Hepatocyte (in vitro differentiated cells): ENCODE measurements around the gene MRPL37.

ENCODE experiments used
- CTCF ChIP-seq: fragments of 200-600 bp; sonication (generic); IDR thresholded peaks from 2 replicates; pipeline ENCODE4 v1.5.1; 2016; ENCODE audit warnings: antibody characterized with exemption, mild to moderate bottlenecking; ENCODE audit not compliant: poor library complexity
- EZH2 ChIP-seq: fragments of 200-600 bp; sonication (generic); IDR thresholded peaks from 2 replicates; pipeline ENCODE4 v1.6.1; 2016; ENCODE audit warnings: antibody characterized with exemption, mild to moderate bottlenecking, borderline replicate concordance

GRCh38 chr1:54199765-54200518, at the start of gene MRPL37, which contains the start of gene CYB5RL:
- TF ChIP-seq CTCF (no peak), EZH2 (no peak)
